A549 treated with RU486 at 1 μM for 4 hours (cell line): ENCODE results near the gene CTSK. TPM values are rescaled to one million over a fixed set of nuclear protein-coding genes. Genes with fewer than 3 reads are reported as not detected.

Source experiments
- total RNA-seq: library from RNA; stranded (reverse); fragments of 200-300 nt; extraction: Qiagen RNA extraction; gene quantifications from 5 replicates; pipeline ENCODE4 v1.2.3, GENCODE V29; 2022; ENCODE audit warnings: low read depth

The CTSK gene
- 1.3 to 2.3 TPM (median 1.5 TPM) in 5 replicates for total RNA-seq

DNA sequence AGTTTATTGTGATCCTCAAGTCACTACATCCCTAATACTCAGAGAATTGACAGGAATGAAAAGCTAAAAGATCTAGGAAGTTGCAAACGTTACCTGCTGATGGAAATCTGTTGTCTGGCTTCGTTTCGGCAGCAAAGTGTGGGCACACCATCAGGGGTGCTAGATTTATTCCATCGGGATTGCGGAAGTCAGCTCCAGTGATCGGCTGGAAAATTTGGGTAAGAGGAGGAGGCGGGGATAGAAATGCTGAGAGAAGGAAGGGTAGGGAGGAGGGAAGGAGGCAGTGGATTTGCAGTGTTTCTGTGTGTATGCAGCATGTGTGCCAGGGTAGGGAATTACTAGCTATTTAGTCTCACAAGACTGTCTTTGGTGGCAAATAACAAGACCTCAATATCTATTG is at the start of gene CTSK:
Gene CTSK (minus strand): TSS at position 140 of the 400 bp plus-strand sequence. CDS start 1,455 bp downstream, outside the sequence.

DNA sequence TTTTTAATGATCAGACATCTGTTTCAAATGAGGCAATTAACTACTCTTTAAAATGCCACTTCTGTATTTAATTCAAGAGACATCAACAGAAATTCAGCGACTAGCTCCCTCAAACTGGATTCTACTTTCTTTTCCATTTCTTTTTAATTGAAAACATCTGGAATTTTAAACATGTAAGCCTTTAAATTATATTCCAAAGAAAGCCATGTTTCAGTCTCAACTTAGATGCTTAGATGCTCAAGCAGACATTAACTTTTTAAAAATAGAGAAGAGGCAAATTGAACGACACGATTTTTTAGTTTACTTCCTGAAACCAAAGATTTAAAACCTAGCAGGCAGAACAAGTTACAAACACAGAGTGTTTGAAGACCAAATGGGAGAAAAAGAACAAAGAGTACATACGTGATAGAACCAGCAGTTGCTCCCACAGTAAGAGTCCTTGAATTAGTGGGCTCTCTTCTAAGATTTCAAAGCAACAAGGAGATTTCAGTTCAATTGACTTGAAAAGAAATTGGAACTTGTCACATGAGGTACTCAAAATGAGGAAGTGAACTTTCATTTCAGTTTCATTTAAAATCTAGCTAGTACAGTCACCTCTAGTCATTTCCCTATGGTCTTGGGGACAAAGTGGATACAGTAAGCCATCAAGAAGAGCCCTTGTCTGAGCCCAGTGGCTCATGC is 42.6 kb downstream of the CTSK start, which contains the start of gene CTSS:
Gene CTSS (minus strand): TSS at position 483 of the 681 bp plus-strand sequence. CDS start 1,015 bp downstream, outside the sequence.

Other genes starting within 250 kb of the CTSK start
- 122 to 171 TPM (median 160 TPM) in 5 replicates for gene MCL1, start 228.7 kb downstream of the CTSK start, total RNA-seq
- gene ENSA, start 178.6 kb downstream of the CTSK start, total RNA-seq, result 128 to 152 TPM (median 133 TPM) in 5 replicates
- gene GOLPH3L, start 111.1 kb downstream of the CTSK start, total RNA-seq, result 10.5 to 15.9 TPM (median 15.4 TPM) in 5 replicates
- 3.0 to 8.1 TPM (median 7.7 TPM) in 5 replicates for gene HORMAD1, start 87.4 kb downstream of the CTSK start, total RNA-seq
- 13.6 to 20.4 TPM (median 19.9 TPM) in 5 replicates for gene CTSS, start 42.5 kb downstream of the CTSK start, total RNA-seq
- gene ARNT, start 68.3 kb upstream of the CTSK start, total RNA-seq, result 10.7 to 12.2 TPM (median 12.0 TPM) in 5 replicates
- not detected in 5 replicates for gene CTXND2, start 78.9 kb upstream of the CTSK start, total RNA-seq
- 22.7 to 28.1 TPM (median 23.0 TPM) in 5 replicates for gene SETDB1, start 118.1 kb upstream of the CTSK start, total RNA-seq
- gene CERS2, start 166.6 kb upstream of the CTSK start, total RNA-seq, result 240 to 250 TPM (median 247 TPM) in 5 replicates
- gene ANXA9, start 174.0 kb upstream of the CTSK start, total RNA-seq, result 0.54 to 1.3 TPM (median 0.70 TPM) in 5 replicates
- 2.2 to 3.4 TPM (median 2.7 TPM) in 5 replicates for gene MINDY1, start 198.6 kb upstream of the CTSK start, total RNA-seq
- gene PRUNE1, start 200.2 kb upstream of the CTSK start, total RNA-seq, result 11.4 to 16.9 TPM (median 14.9 TPM) in 5 replicates
- 0.06 to 0.20 TPM (median 0.13 TPM) in 4 of 5 replicates, not detected in the other for gene BNIPL, start 228.3 kb upstream of the CTSK start, total RNA-seq
- gene C1orf56, start 239.5 kb upstream of the CTSK start, total RNA-seq, result 4.7 to 8.8 TPM (median 7.3 TPM) in 5 replicates